Lung (tissue), 12 donors: ENCODE results near the gene PCSK5. TPM values are rescaled to one million over a fixed set of nuclear protein-coding genes. Genes with fewer than 3 reads are reported as not detected.
A peak's percentile ranks its signal among the peaks of the same experiment; 100 is the strongest.

Source experiments
- ATAC-seq: fragments of 200-7000 bp; cut with Tn5 transposase; one replicate; pipeline ENCODE4 v1.9.1; 2020; ENCODE audit warnings: moderate number of reproducible peaks; ENCODE audit not compliant: insufficient read depth, low FRiP score
- DNase-seq, 3 donors: peaks; one replicate each; pipeline ENCODE4 v3.0.0-alpha.2; 2013 to 2017
- H3K27ac ChIP-seq, 2 donors: one replicate each; pipeline ENCODE4 v1.5.1; 2013; ENCODE audit warnings: mild to moderate bottlenecking in 2 of 2, moderate library complexity in 2 of 2, control low read depth in 1 of 2, inconsistent platforms in 1 of 2, low read depth in 1 of 2, low read length in 1 of 2
- H3K27me3 ChIP-seq, 3 donors: one replicate each; pipeline ENCODE4 v1.5.1; 2013; ENCODE audit warnings: low read length in 2 of 3; ENCODE audit not compliant: control insufficient read depth in 3 of 3, insufficient read depth in 3 of 3
- H3K36me3 ChIP-seq, 4 donors: one replicate each; pipeline ENCODE4 v1.5.1; 2013; ENCODE audit warnings: low read length in 4 of 4, mild to moderate bottlenecking in 1 of 4, moderate library complexity in 1 of 4; ENCODE audit not compliant: control insufficient read depth in 4 of 4, insufficient read depth in 4 of 4
- H3K4me1 ChIP-seq, 5 donors: one replicate each; pipeline ENCODE4 v1.5.1; 2013; ENCODE audit warnings: low read length in 5 of 5, mild to moderate bottlenecking in 2 of 5, moderate library complexity in 1 of 5; ENCODE audit not compliant: control insufficient read depth in 5 of 5, insufficient read depth in 5 of 5
- H3K4me3 ChIP-seq: one replicate; pipeline ENCODE4 v1.5.1; 2013; ENCODE audit warnings: mild to moderate bottlenecking, control low read depth, moderate library complexity
- H3K9ac ChIP-seq, 2 donors: one replicate each; pipeline ENCODE4 v1.5.1; 2013; ENCODE audit warnings: low read length in 2 of 2, control low read depth in 1 of 2; ENCODE audit not compliant: insufficient read depth in 1 of 2
- H3K9me3 ChIP-seq, 4 donors: one replicate each; pipeline ENCODE4 v1.5.1; 2013; ENCODE audit warnings: low read length in 3 of 4, mild to moderate bottlenecking in 1 of 4, moderate library complexity in 1 of 4; ENCODE audit not compliant: control insufficient read depth in 4 of 4, insufficient read depth in 3 of 4
- WGBS, 2 donors: extraction: QIAGEN DNeasy Blood & Tissue Kit; methylation state at CpG; one replicate each; pipeline ENCODE4 v1.1.7; 2013; 5-methylcytosine and 5-hydroxymethylcytosine counted together
- polyA plus RNA-seq, 2 donors: library from polyadenylated mRNA; stranded (reverse); fragments of 200-250 nt; gene quantifications; one replicate each; pipeline ENCODE4 v1.2.1, GENCODE V29; 2013
- total RNA-seq, 2 donors: library from RNA; depleted of rRNA in 1 of 2; stranded (reverse); fragments of >200 nt in 1 of 2; gene quantifications; one replicate each; pipeline ENCODE4 v1.2.1, GENCODE V29; 2014 to 2021
- TF ChIP-seq, protein P1 (sequence below): IDR thresholded peaks from 2 replicates; pipeline ENCODE4 v1.5.1; 2012; ENCODE audit warnings: mild to moderate bottlenecking; ENCODE audit errors: control extremely low read depth, extremely low read depth
- donor health status: control.
- donor health status: control.
- donor health status: Bipolar disorder and iron deficiency.
- donor health status: healthy.
- donor health status: DM: yes; HTN: yes; CAD: no.

The PCSK5 gene
- total and polyA plus RNA-seq, 4 donors = 1.9 to 28.2 (median 13.6) TPM

DNA sequence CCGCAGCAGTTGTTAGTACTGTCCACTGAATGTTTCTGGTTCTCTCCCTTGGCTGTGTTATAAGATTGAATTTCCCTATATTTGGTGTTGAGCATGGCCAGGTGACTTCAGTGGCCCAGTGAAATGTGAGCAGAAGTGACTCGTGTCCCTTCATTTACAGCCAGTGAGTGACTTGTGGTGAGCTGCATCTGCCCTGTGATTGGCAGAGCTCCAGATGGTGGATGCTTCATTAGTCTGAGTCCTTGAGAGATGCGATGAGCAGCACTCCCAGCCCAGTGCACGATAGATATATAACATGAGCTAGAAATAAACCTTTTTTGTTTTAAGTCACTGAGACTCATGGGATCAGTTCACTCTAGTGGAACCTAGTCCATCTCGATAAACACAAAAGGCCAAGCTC is 19.3 kb downstream of the PCSK5 start:
- Histone ChIP-seq H3K9ac (no peak overlapping the region), H3K27ac (no peak overlapping the region), H3K9me3 (no peaks in the 10 kb centered on the region), H3K36me3 (no peaks in the 10 kb centered on the region), H3K4me3 (no peak overlapping the region), H3K4me1 (no peaks in the 10 kb centered on the region), H3K27me3 (no peaks in the 10 kb centered on the region)
- no peak for DNase-seq
- TF ChIP-seq, protein P1, sequence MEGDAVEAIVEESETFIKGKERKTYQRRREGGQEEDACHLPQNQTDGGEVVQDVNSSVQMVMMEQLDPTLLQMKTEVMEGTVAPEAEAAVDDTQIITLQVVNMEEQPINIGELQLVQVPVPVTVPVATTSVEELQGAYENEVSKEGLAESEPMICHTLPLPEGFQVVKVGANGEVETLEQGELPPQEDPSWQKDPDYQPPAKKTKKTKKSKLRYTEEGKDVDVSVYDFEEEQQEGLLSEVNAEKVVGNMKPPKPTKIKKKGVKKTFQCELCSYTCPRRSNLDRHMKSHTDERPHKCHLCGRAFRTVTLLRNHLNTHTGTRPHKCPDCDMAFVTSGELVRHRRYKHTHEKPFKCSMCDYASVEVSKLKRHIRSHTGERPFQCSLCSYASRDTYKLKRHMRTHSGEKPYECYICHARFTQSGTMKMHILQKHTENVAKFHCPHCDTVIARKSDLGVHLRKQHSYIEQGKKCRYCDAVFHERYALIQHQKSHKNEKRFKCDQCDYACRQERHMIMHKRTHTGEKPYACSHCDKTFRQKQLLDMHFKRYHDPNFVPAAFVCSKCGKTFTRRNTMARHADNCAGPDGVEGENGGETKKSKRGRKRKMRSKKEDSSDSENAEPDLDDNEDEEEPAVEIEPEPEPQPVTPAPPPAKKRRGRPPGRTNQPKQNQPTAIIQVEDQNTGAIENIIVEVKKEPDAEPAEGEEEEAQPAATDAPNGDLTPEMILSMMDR = no peak
- ATAC-seq = no peak
- WGBS, 2 donors = 88 to 91% methylated on average over 5 of the region's 5 CpGs

DNA sequence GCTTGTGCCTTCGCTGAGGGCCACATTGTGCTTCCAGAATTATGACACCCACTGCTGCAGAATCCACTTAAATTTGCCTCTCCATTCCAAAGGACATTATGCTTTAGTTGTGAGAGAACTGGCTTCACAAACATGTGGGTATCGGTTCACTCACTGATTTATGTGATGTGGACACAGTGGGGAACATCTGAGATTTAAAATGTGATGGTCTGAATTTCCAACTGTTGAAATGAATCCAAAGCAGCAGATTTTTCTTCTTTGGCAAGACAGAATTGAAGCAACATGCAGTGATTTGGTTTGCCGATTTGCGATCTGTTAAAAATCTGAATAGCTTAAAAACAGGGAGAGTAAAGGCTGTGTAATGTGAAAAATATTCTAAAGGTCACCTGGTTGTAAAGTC is 20.3 kb downstream of the PCSK5 start:
- Histone ChIP-seq H3K27ac (no peak overlapping the region), H3K4me1 (no peaks in the 10 kb centered on the region), H3K4me3 (no peak overlapping the region), H3K9me3 (no peaks in the 10 kb centered on the region), H3K9ac (no peak overlapping the region), H3K36me3 (no peaks in the 10 kb centered on the region), H3K27me3 (no peaks in the 10 kb centered on the region)
- peak in 1 of 3 donors; percentile 6 for DNase-seq
- WGBS, 2 donors = 79 to 88% methylated on average over 4 of the region's 4 CpGs
- ATAC-seq = no peak
- TF ChIP-seq, protein P1 = no peak

DNA sequence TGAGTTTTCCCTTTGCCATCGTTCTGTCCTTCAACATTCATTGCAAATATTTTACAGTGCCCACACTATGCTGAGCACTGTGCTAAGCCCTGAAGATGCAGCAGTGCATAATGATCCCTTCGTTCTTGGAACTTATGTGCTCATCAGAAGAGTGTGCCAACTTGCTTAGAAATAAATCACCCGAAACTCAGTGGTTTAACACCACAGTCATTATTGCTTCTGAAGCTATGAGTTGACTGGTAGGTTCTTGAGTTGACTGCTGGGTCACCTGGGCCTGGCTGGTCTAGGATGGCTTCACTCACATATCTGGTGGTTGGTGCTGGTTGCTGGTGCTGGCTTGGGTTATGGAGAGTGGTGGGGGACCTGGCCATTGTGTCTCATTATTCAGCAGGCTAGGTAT is 20.9 kb downstream of the PCSK5 start:
- H3K4me3 ChIP-seq = no peak overlapping the region
- no peak overlapping the region for H3K9ac ChIP-seq
- DNase-seq (no peak), ATAC-seq (no peak)
- no peak overlapping the region for H3K27ac ChIP-seq
- H3K9me3 ChIP-seq = no peaks in the 10 kb centered on the region
- TF ChIP-seq, protein P1 = no peak
- no peaks in the 10 kb centered on the region for H3K36me3 ChIP-seq
- 89 to 91% methylated on average over 3 of the region's 3 CpGs for WGBS, 2 donors
- H3K27me3 ChIP-seq = no peaks in the 10 kb centered on the region
- H3K4me1 ChIP-seq = no peaks in the 10 kb centered on the region

DNA sequence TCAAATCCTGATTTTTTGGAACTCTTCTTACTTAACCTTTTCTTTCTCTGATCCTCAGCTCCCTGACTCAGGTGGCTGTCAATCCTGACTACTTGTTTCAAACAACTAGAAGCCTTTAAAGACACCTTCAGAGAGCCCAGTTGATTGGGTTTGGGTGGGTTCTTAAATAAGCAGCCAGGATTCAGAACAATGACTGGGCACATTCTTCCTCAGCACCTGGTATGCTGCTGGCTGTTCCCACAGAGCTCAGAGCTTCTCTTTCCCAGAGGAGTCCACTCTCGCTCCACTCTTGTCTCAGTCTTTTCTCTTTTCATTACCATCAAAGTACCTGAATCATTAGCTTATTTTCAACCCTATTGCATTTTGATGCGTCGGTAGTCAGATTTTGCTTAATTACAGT is 22.5 kb downstream of the PCSK5 start:
- WGBS, 2 donors = 97 to 98% methylated on average over 3 of the region's 3 CpGs
- Histone ChIP-seq H3K9me3 (no peaks in the 10 kb centered on the region), H3K36me3 (no peaks in the 10 kb centered on the region), H3K27ac (no peak overlapping the region), H3K9ac (no peak overlapping the region), H3K4me3 (no peak overlapping the region), H3K4me1 (no peaks in the 10 kb centered on the region), H3K27me3 (no peaks in the 10 kb centered on the region)
- TF ChIP-seq, protein P1 = no peak
- ATAC-seq (no peak), DNase-seq (no peak)
